ENCODE data around the gene DRD4. TPM values are rescaled to one million over a fixed set of nuclear protein-coding genes. Genes with fewer than 3 reads are reported as not detected.

The DRD4 gene
- total and polyA plus RNA-seq, 2 experiments from 2014 or later, result 1.1 TPM; not detected in 1

DNA sequence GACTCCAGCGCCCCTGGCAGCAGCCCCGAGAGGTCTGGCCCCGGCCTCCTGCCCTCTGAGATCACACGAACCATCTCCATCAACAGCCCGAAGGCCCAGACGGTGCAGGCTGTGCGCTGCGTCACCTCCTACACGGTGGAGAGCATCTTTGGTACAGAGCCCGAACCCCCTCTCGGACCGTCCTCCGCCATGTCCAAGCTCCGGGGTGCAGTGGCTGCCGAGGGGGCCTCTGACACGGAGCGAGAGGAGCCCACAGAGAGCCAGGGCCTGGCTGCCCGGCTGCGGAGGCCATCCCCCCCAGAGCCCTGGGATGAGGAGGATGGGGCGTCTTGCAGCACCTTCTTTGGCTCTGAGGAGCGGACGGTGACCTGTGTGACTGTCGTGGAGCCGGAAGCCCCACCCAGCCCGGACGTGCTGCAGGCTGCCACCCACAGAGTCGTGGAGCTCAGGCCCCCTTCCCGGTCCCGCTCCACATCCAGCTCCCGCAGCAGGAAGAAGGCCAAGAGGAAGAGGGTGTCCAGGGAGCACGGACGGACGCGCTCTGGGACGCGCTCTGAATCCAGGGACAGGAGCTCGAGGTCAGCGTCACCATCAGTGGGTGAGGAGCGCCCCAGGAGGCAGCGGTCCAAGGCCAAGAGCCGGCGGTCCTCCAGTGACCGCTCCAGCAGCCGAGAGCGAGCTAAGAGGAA is 29.0 kb upstream of the DRD4 start:
- Histone ChIP-seq H3K4me1 (ENCODE audit: insufficient read depth) (no peaks in the 10 kb centered on the region), H3K36me3 (replicated peaks; ENCODE audit: insufficient read depth, low read depth) (no peaks in the 10 kb centered on the region), H3K79me2 (no peaks in the 10 kb centered on the region), H4K20me1 (ENCODE audit: insufficient read depth, poor library complexity, severe bottlenecking) (peaks cover 8% of the 10 kb centered on the region), H3K4me3 (no peak overlapping the region), H3K4me2 (no peak overlapping the region), H3K27ac (no peak overlapping the region), H2AFZ (no peak overlapping the region), H3K27me3 (no peaks in the 10 kb centered on the region), H3K9me3 (ENCODE audit: low read depth) (no peaks in the 10 kb centered on the region), H3K9me2 (replicated peaks; ENCODE audit: insufficient read depth) (no peaks in the 10 kb centered on the region)
- 96% methylated on average over 44 of the region's 45 CpGs for WGBS (ENCODE audit: low lambda C conversion rate, missing lambda C conversion rate)
- TF ChIP-seq, protein P1, sequence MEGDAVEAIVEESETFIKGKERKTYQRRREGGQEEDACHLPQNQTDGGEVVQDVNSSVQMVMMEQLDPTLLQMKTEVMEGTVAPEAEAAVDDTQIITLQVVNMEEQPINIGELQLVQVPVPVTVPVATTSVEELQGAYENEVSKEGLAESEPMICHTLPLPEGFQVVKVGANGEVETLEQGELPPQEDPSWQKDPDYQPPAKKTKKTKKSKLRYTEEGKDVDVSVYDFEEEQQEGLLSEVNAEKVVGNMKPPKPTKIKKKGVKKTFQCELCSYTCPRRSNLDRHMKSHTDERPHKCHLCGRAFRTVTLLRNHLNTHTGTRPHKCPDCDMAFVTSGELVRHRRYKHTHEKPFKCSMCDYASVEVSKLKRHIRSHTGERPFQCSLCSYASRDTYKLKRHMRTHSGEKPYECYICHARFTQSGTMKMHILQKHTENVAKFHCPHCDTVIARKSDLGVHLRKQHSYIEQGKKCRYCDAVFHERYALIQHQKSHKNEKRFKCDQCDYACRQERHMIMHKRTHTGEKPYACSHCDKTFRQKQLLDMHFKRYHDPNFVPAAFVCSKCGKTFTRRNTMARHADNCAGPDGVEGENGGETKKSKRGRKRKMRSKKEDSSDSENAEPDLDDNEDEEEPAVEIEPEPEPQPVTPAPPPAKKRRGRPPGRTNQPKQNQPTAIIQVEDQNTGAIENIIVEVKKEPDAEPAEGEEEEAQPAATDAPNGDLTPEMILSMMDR (IDR thresholded peaks at IDR 0.05; ENCODE audit: poor library complexity), result no peak
- TF ChIP-seq EZH2phosphoT487 (IDR thresholded peaks at IDR 0.05; ENCODE audit: low read depth, severe bottlenecking, unreplicated experiment) (no peak), EZH2 (IDR thresholded peaks at IDR 0.05; ENCODE audit: borderline replicate concordance) (no peak)
- no peak for DNase-seq (ENCODE audit: low spot score)

DNA sequence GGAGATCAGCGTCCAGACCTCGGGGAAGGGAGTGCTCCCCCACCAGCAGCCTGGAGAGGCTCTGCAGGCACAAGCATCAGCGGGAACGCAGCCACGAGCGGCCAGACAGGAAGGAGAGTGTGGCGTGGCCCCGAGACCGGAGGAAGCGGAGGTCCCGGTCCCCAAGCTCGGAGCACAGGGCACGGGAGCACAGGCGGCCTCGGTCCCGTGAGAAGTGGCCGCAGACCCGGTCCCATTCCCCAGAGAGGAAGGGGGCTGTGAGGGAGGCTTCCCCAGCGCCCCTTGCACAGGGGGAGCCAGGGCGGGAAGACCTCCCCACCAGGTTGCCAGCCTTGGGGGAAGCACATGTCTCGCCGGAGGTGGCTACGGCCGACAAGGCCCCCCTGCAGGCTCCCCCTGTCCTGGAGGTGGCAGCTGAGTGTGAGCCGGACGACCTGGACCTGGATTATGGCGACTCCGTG is 28.2 kb upstream of the DRD4 start:
- no peaks in the 10 kb centered on the region for H3K9me3 ChIP-seq (ENCODE audit: low read depth)
- H3K79me2 ChIP-seq, result no peaks in the 10 kb centered on the region
- no peaks in the 10 kb centered on the region for H3K36me3 ChIP-seq (replicated peaks; ENCODE audit: insufficient read depth, low read depth)
- no peak for TF ChIP-seq EZH2phosphoT487 (IDR thresholded peaks at IDR 0.05; ENCODE audit: low read depth, severe bottlenecking, unreplicated experiment)
- TF ChIP-seq, protein P1 (IDR thresholded peaks at IDR 0.05; ENCODE audit: poor library complexity), result no peak
- H3K4me2 ChIP-seq, result no peak overlapping the region
- H3K27me3 ChIP-seq, result no peaks in the 10 kb centered on the region
- no peak overlapping the region for H2AFZ ChIP-seq
- no peak overlapping the region for H3K4me3 ChIP-seq
- H3K27ac ChIP-seq, result no peak overlapping the region
- H3K9me2 ChIP-seq (replicated peaks; ENCODE audit: insufficient read depth), result no peaks in the 10 kb centered on the region
- 93% methylated on average over 25 of the region's 28 CpGs for WGBS (ENCODE audit: low lambda C conversion rate, missing lambda C conversion rate)
- peaks cover 2% of the 10 kb centered on the region for H3K4me1 ChIP-seq (ENCODE audit: insufficient read depth)
- DNase-seq (ENCODE audit: low spot score), result no peak
- H4K20me1 ChIP-seq (ENCODE audit: insufficient read depth, poor library complexity, severe bottlenecking), result peaks cover 12% of the 10 kb centered on the region

DNA sequence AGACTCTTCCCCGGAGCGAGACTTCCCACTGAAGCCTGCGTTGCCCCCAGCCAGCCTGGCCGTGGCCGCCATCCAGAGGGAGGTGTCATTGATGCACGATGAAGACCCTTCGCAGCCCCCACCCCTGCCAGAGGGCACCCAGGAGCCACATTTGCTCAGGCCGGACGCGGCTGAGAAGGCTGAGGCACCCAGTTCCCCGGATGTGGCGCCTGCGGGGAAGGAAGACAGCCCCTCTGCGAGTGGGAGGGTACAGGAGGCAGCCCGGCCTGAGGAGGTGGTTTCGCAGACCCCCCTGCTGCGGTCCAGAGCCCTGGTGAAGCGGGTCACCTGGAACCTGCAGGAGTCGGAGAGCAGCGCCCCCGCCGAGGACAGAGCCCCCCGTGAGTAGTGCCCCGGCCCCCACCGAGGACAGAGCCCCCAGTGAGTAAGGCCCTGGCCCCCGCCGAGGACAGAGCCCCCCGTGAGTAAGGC is 27.7 kb upstream of the DRD4 start:
- H2AFZ ChIP-seq, result no peak overlapping the region

More for the DNA sequence above, 27.7 kb upstream of the DRD4 start:
- H3K4me3 ChIP-seq, result no peak overlapping the region
- H3K36me3 ChIP-seq (replicated peaks; ENCODE audit: insufficient read depth, low read depth), result no peaks in the 10 kb centered on the region
- peaks cover 5% of the 10 kb centered on the region for H3K4me1 ChIP-seq (ENCODE audit: insufficient read depth)
- TF ChIP-seq, protein P1 (IDR thresholded peaks at IDR 0.05; ENCODE audit: poor library complexity), result no peak
- TF ChIP-seq EZH2 (IDR thresholded peaks at IDR 0.05; ENCODE audit: borderline replicate concordance) (no peak), EZH2phosphoT487 (IDR thresholded peaks at IDR 0.05; ENCODE audit: low read depth, severe bottlenecking, unreplicated experiment) (no peak)
- H3K4me2 ChIP-seq, result no peak overlapping the region
- no peak overlapping the region for H3K27ac ChIP-seq
- DNase-seq (ENCODE audit: low spot score), result no peak
- H3K9me3 ChIP-seq (ENCODE audit: low read depth), result no peaks in the 10 kb centered on the region
- no peaks in the 10 kb centered on the region for H3K9me2 ChIP-seq (replicated peaks; ENCODE audit: insufficient read depth)
- H4K20me1 ChIP-seq (ENCODE audit: insufficient read depth, poor library complexity, severe bottlenecking), result peaks cover 17% of the 10 kb centered on the region
- WGBS (ENCODE audit: low lambda C conversion rate, missing lambda C conversion rate), result 94% methylated on average over 18 of the region's 28 CpGs
- no peaks in the 10 kb centered on the region for H3K79me2 ChIP-seq
- H3K27me3 ChIP-seq, result no peaks in the 10 kb centered on the region
